ENCODE data around the gene PLIN3.
A peak's percentile ranks its signal among the peaks of the same experiment; 100 is the strongest.
"Not testable (repeated sequence)": the region's sequence is repeated elsewhere in the genome, so short reads cannot be mapped to it uniquely, and the experiment has no call there.

PLIN3 gene

GRCh38 chr19:4805140-4805539 is 62.3 kb downstream of the PLIN3 start:
- not testable (repeated sequence) for DNase-seq

GRCh38 chr19:4803736-4804695 is 63.5 kb downstream of the PLIN3 start:
- DNase-seq, result peak; percentile 63

GRCh38 chr19:4802711-4803110 is 64.8 kb downstream of the PLIN3 start:
- DNase-seq, result no peak

- DNase-seq, result no peak
Observed at GRCh38 chr19:4801085-4801619, 66.3 kb downstream of the PLIN3 start.

GRCh38 chr19:4800591-4801081 is 66.8 kb downstream of the PLIN3 start:
- no peak for DNase-seq

GRCh38 chr19:4795400-4795799 is 72.1 kb downstream of the PLIN3 start:
- DNase-seq, result no peak

- no peak for DNase-seq
Observed at GRCh38 chr19:4794971-4795370, 72.5 kb downstream of the PLIN3 start.

- not testable (repeated sequence) for DNase-seq
Observed at GRCh38 chr19:4793278-4793677, 74.2 kb downstream of the PLIN3 start.

GRCh38 chr19:4792866-4793195 is 74.6 kb downstream of the PLIN3 start:
- not testable (repeated sequence) for DNase-seq

- DNase-seq, result not testable (repeated sequence)
Observed at GRCh38 chr19:4792019-4792865, 75.2 kb downstream of the PLIN3 start.

GRCh38 chr19:4791183-4792018 is 76.1 kb downstream of the PLIN3 start, which contains the start of gene FEM1A:
Gene FEM1A (plus strand): TSS chr19:4791734. CDS start chr19:4791855, 121 bp downstream.
- DNase-seq, result peak; percentile 100

Measured in NCI-H1092 (cell line).